ENCODE results near the gene MYH9. TPM values are rescaled to one million over a fixed set of nuclear protein-coding genes. Genes with fewer than 3 reads are reported as not detected.
A peak's percentile ranks its signal among the peaks of the same experiment; 100 is the strongest.

Gene MYH9
- total and polyA plus RNA-seq, 4 donors = 184 to 667 (median 332) TPM

GRCh38 chr22:36299911-36300310 lies 87.9 kb downstream of the MYH9 start:
- Histone ChIP-seq H3K27ac (ENCODE audit: low read depth in 1 of 2, low read length in 1 of 2) (peak overlapping the region in 1 of 2 donors; percentile 20), H3K27me3 (ENCODE audit: control insufficient read depth in 3 of 3, insufficient read depth in 3 of 3, low read length in 2 of 3) (no peaks in the 10 kb centered on the region), H3K36me3 (ENCODE audit: control insufficient read depth in 4 of 4, insufficient read depth in 4 of 4, low read length in 4 of 4) (peaks cover 64 to 88% (median 73%) of the 10 kb centered on the region in 4 donors), H3K4me3 (no peak overlapping the region), H3K4me1 (ENCODE audit: control insufficient read depth in 5 of 5, insufficient read depth in 5 of 5, low read length in 5 of 5) (peaks cover 0 to 3% (median 0%) of the 10 kb centered on the region in 5 donors), H3K9ac (ENCODE audit: insufficient read depth in 1 of 2, low read length in 2 of 2) (no peak overlapping the region), H3K9me3 (ENCODE audit: control insufficient read depth in 4 of 4, insufficient read depth in 3 of 4, low read length in 3 of 4) (no peaks in the 10 kb centered on the region)
- ATAC-seq (ENCODE audit: insufficient read depth, low FRiP score) (no peak), DNase-seq (no peak)
- 88 to 95% methylated on average over 12 of the region's 12 CpGs for WGBS, 2 donors
- TF ChIP-seq CTCF (IDR thresholded peaks at IDR 0.05; ENCODE audit: control extremely low read depth, extremely low read depth) = no peak

GRCh38 chr22:36299295-36299694 lies 88.5 kb downstream of the MYH9 start:
- DNase-seq (no peak), ATAC-seq (ENCODE audit: insufficient read depth, low FRiP score) (no peak)
- 87 to 93% methylated on average over 14 of the region's 14 CpGs for WGBS, 2 donors
- Histone ChIP-seq H3K9me3 (ENCODE audit: control insufficient read depth in 4 of 4, insufficient read depth in 3 of 4, low read length in 3 of 4) (no peaks in the 10 kb centered on the region), H3K36me3 (ENCODE audit: control insufficient read depth in 4 of 4, insufficient read depth in 4 of 4, low read length in 4 of 4) (peaks cover 66 to 88% (median 75%) of the 10 kb centered on the region in 4 donors), H3K9ac (ENCODE audit: insufficient read depth in 1 of 2, low read length in 2 of 2) (no peak overlapping the region), H3K4me1 (ENCODE audit: control insufficient read depth in 5 of 5, insufficient read depth in 5 of 5, low read length in 5 of 5) (peaks cover 0 to 3% (median 0%) of the 10 kb centered on the region in 5 donors), H3K27ac (ENCODE audit: low read depth in 1 of 2, low read length in 1 of 2) (no peak overlapping the region), H3K27me3 (ENCODE audit: control insufficient read depth in 3 of 3, insufficient read depth in 3 of 3, low read length in 2 of 3) (no peaks in the 10 kb centered on the region), H3K4me3 (no peak overlapping the region)
- no peak for TF ChIP-seq CTCF (IDR thresholded peaks at IDR 0.05; ENCODE audit: control extremely low read depth, extremely low read depth)

GRCh38 chr22:36298601-36299000 lies 89.2 kb downstream of the MYH9 start:
- Histone ChIP-seq H3K4me3 (no peak overlapping the region), H3K27ac (ENCODE audit: low read depth in 1 of 2, low read length in 1 of 2) (no peak overlapping the region), H3K27me3 (ENCODE audit: control insufficient read depth in 3 of 3, insufficient read depth in 3 of 3, low read length in 2 of 3) (no peaks in the 10 kb centered on the region), H3K9me3 (ENCODE audit: control insufficient read depth in 4 of 4, insufficient read depth in 3 of 4, low read length in 3 of 4) (no peaks in the 10 kb centered on the region), H3K36me3 (ENCODE audit: control insufficient read depth in 4 of 4, insufficient read depth in 4 of 4, low read length in 4 of 4) (peaks cover 73 to 88% (median 78%) of the 10 kb centered on the region in 4 donors), H3K4me1 (ENCODE audit: control insufficient read depth in 5 of 5, insufficient read depth in 5 of 5, low read length in 5 of 5) (peaks cover 0 to 3% (median 0%) of the 10 kb centered on the region in 5 donors), H3K9ac (ENCODE audit: insufficient read depth in 1 of 2, low read length in 2 of 2) (no peak overlapping the region)
- WGBS, 2 donors = 93 to 96% methylated on average over 13 of the region's 13 CpGs
- no peak for ATAC-seq (ENCODE audit: insufficient read depth, low FRiP score)
- no peak for TF ChIP-seq CTCF (IDR thresholded peaks at IDR 0.05; ENCODE audit: control extremely low read depth, extremely low read depth)
- DNase-seq = no peak

GRCh38 chr22:36298118-36298517 lies 89.6 kb downstream of the MYH9 start:
- TF ChIP-seq CTCF (IDR thresholded peaks at IDR 0.05; ENCODE audit: control extremely low read depth, extremely low read depth) = no peak
- Histone ChIP-seq H3K9ac (ENCODE audit: insufficient read depth in 1 of 2, low read length in 2 of 2) (no peak overlapping the region), H3K36me3 (ENCODE audit: control insufficient read depth in 4 of 4, insufficient read depth in 4 of 4, low read length in 4 of 4) (peaks cover 77 to 91% (median 79%) of the 10 kb centered on the region in 4 donors), H3K4me1 (ENCODE audit: control insufficient read depth in 5 of 5, insufficient read depth in 5 of 5, low read length in 5 of 5) (peaks cover 0 to 3% (median 0%) of the 10 kb centered on the region in 5 donors), H3K4me3 (no peak overlapping the region), H3K27me3 (ENCODE audit: control insufficient read depth in 3 of 3, insufficient read depth in 3 of 3, low read length in 2 of 3) (no peaks in the 10 kb centered on the region), H3K27ac (ENCODE audit: low read depth in 1 of 2, low read length in 1 of 2) (no peak overlapping the region), H3K9me3 (ENCODE audit: control insufficient read depth in 4 of 4, insufficient read depth in 3 of 4, low read length in 3 of 4) (no peaks in the 10 kb centered on the region)
- ATAC-seq (ENCODE audit: insufficient read depth, low FRiP score) (no peak), DNase-seq (no peak)
- WGBS, 2 donors = 90 to 97% methylated on average over 8 of the region's 8 CpGs

Measured in lung (tissue), 12 donors.